ENCODE results near the gene NEUROG3. TPM values are rescaled to one million over a fixed set of nuclear protein-coding genes. Genes with fewer than 3 reads are reported as not detected.

NEUROG3 gene
- total RNA-seq, 1 experiment from 2014 or later, result not detected

DNA sequence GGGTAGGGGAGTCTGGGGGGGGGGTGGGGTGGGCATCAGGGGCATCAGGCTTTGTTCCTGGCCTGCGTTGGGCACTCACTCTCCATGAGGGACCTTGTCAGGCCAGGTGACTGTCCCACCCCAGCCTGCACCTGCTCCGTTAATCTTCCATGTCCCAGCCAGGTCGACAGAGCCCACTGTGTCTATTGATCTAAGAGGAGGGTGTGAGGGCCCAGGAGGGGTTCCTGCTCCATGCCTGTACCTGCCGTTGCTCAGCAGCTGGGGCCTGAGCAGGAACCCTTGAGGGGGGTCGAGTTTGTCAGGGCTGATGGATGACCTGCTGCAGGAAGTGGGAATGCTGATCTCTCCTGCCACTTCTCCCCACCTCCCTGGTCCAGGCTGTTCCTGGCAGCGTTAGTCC, 18.6 kb downstream of the NEUROG3 start:
- H3K4me1 ChIP-seq (ENCODE audit: control insufficient read depth, insufficient read depth, low read length), result no peaks in the 10 kb centered on the region
- in situ Hi-C loops (cut with HindIII; ENCODE audit: low pct_unique_long_range_greater_than_20kb, low sequenced_read_pairs), result no loop called here
- peaks cover 8% of the 10 kb centered on the region for H3K27me3 ChIP-seq (ENCODE audit: control insufficient read depth, insufficient read depth, low read length)
- no peak overlapping the region for H3K27ac ChIP-seq (ENCODE audit: low read length)
- no peak overlapping the region for H3K4me3 ChIP-seq (ENCODE audit: low read depth in 2 of 2, low read length in 2 of 2)
- TF ChIP-seq, protein P1, sequence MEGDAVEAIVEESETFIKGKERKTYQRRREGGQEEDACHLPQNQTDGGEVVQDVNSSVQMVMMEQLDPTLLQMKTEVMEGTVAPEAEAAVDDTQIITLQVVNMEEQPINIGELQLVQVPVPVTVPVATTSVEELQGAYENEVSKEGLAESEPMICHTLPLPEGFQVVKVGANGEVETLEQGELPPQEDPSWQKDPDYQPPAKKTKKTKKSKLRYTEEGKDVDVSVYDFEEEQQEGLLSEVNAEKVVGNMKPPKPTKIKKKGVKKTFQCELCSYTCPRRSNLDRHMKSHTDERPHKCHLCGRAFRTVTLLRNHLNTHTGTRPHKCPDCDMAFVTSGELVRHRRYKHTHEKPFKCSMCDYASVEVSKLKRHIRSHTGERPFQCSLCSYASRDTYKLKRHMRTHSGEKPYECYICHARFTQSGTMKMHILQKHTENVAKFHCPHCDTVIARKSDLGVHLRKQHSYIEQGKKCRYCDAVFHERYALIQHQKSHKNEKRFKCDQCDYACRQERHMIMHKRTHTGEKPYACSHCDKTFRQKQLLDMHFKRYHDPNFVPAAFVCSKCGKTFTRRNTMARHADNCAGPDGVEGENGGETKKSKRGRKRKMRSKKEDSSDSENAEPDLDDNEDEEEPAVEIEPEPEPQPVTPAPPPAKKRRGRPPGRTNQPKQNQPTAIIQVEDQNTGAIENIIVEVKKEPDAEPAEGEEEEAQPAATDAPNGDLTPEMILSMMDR (IDR thresholded peaks at IDR 0.05), result no peak
- no peak for TF ChIP-seq POLR2AphosphoS5 (IDR thresholded peaks at IDR 0.05; ENCODE audit: low read depth, low read length)
- BruUV-seq (replicated peaks), result no TSS peak
- CTCF ChIA-PET, result no interaction called here
- peaks cover 14% of the 10 kb centered on the region for H3K9me3 ChIP-seq (ENCODE audit: control insufficient read depth, insufficient read depth, low read depth, low read length)
- DNase-seq (ENCODE audit: low read depth, low spot score), result no peak
- intact Hi-C loops (cut with micrococcal nuclease; ENCODE audit: unreplicated experiment), result no loop called here
- no peaks in the 10 kb centered on the region for H3K36me3 ChIP-seq (ENCODE audit: control insufficient read depth, insufficient read depth, low read length)
- POLR2A ChIA-PET, result no interaction called here
- ATAC-seq, result no peak

DNA sequence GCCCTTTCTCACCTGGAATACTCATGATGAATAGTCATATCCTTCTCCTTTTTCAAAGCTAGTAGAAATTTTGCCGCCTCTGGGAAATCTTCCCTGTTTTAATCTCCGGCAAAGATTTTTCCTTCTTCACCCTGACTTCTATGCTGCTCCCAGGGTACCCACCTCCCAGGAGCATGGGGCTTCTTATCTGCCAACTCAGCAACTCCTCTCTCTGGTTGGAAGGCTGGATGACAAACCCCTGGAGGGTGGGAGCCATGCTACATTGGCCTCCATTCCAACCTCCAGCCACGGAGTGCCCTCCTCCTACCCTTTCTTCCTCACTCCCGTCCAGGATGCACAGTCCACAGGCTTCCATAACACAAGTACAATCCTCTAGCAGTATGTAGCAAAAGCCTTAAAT, 19.9 kb downstream of the NEUROG3 start:
- intact Hi-C loops (cut with micrococcal nuclease; ENCODE audit: unreplicated experiment) (no loop called here), in situ Hi-C loops (cut with HindIII; ENCODE audit: low pct_unique_long_range_greater_than_20kb, low sequenced_read_pairs) (no loop called here)
- ATAC-seq (no peak), DNase-seq (ENCODE audit: low read depth, low spot score) (no peak)
- Histone ChIP-seq H3K27ac (ENCODE audit: low read length) (no peak overlapping the region), H3K27me3 (ENCODE audit: control insufficient read depth, insufficient read depth, low read length) (peaks cover 8% of the 10 kb centered on the region), H3K4me3 (ENCODE audit: low read depth in 2 of 2, low read length in 2 of 2) (no peak overlapping the region), H3K36me3 (ENCODE audit: control insufficient read depth, insufficient read depth, low read length) (no peaks in the 10 kb centered on the region), H3K4me1 (ENCODE audit: control insufficient read depth, insufficient read depth, low read length) (no peaks in the 10 kb centered on the region), H3K9me3 (ENCODE audit: control insufficient read depth, insufficient read depth, low read depth, low read length) (peaks cover 21% of the 10 kb centered on the region)
- TF ChIP-seq SIN3A (IDR thresholded peaks at IDR 0.05; ENCODE audit: borderline replicate concordance, insufficient read depth, low read depth, low read length) (no peak), POLR2AphosphoS5 (IDR thresholded peaks at IDR 0.05; ENCODE audit: low read depth, low read length) (no peak), TCF7L2 (IDR thresholded peaks at IDR 0.05; ENCODE audit: low read depth, low read length) (no peak)
- TF ChIP-seq, protein P2, sequence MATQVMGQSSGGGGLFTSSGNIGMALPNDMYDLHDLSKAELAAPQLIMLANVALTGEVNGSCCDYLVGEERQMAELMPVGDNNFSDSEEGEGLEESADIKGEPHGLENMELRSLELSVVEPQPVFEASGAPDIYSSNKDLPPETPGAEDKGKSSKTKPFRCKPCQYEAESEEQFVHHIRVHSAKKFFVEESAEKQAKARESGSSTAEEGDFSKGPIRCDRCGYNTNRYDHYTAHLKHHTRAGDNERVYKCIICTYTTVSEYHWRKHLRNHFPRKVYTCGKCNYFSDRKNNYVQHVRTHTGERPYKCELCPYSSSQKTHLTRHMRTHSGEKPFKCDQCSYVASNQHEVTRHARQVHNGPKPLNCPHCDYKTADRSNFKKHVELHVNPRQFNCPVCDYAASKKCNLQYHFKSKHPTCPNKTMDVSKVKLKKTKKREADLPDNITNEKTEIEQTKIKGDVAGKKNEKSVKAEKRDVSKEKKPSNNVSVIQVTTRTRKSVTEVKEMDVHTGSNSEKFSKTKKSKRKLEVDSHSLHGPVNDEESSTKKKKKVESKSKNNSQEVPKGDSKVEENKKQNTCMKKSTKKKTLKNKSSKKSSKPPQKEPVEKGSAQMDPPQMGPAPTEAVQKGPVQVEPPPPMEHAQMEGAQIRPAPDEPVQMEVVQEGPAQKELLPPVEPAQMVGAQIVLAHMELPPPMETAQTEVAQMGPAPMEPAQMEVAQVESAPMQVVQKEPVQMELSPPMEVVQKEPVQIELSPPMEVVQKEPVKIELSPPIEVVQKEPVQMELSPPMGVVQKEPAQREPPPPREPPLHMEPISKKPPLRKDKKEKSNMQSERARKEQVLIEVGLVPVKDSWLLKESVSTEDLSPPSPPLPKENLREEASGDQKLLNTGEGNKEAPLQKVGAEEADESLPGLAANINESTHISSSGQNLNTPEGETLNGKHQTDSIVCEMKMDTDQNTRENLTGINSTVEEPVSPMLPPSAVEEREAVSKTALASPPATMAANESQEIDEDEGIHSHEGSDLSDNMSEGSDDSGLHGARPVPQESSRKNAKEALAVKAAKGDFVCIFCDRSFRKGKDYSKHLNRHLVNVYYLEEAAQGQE (IDR thresholded peaks at IDR 0.05; ENCODE audit: insufficient read depth in 1 of 2, low read depth in 2 of 2, low read length in 1 of 2), result no peak
- TF ChIP-seq, protein P1 (IDR thresholded peaks at IDR 0.05), result no peak
- POLR2A ChIA-PET, result no interaction called here
- CTCF ChIA-PET, result no interaction called here
- no TSS peak for BruUV-seq (replicated peaks)

Data from Panc1 (cell line).